CD4-positive, alpha-beta T cell treated with Interleukin-15 for 1 hour (primary cell): ENCODE results near the gene SCUBE2.

ENCODE experiments used
- DNase-seq: peaks from one replicate; pipeline ENCODE4 v3.0.0-alpha.2; 2020

SCUBE2 gene

DNA sequence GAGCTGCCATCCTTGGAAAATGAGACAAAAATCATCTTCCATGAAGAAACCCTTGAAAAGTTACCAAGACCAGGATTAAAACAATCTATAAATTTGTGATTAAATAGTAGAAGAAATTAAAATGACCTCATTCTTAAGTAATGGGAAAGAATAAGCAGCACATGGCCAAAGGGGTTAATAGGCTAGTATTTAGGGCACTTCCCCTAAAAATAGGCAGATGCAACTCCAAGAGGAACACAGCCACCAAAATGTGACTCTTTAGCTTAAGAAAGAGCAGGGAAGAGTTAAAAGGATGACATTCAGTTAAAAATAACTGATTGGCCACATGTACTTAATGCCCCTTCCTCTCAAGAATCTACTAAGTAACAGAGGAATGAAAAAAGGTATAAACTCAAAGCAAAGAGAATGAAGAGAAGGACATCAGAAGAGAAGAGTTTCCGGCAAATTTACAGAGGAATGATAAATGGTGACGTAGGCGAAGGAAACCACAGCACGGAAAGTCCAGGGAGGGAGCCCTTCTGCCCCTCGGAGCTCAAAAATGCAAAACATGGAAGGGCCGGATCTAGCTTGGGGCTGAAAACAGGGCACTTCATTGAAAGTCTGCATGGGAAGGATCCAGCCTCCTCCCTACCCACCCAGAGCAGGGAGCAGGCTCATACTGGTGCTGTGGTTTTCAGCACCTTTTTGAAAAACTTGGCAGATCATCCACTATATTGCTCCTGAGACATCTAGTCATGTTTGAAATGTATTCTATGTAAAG, 17.8 kb downstream of the SCUBE2 start:
- no peak for DNase-seq

DNA sequence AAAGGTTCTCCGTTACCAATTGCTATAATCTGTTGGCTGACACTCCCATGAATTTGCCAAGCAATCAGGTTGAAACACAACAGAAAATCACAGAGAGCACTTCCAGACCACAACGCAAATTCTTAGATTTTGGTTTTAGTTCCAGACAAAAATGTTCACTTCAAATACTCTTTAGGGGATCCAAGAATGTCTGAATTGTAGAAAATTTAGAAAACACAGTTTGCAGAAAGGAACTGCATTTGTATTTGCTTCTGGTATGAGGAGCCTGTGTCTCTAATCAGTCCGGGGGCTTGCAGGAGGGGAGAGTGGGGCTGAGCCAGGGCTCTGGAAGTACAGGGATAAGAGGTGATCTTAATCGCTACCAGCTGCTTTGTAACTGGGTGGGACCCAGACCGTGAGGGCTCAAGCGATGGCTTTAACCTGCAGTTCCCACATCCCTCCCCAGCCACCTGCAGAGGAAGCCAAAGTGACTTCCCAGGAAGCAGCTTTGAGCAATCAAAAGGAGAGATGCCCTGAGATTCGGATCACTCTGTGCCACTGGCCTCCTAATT, 18.7 kb downstream of the SCUBE2 start:
- DNase-seq, result no peak

DNA sequence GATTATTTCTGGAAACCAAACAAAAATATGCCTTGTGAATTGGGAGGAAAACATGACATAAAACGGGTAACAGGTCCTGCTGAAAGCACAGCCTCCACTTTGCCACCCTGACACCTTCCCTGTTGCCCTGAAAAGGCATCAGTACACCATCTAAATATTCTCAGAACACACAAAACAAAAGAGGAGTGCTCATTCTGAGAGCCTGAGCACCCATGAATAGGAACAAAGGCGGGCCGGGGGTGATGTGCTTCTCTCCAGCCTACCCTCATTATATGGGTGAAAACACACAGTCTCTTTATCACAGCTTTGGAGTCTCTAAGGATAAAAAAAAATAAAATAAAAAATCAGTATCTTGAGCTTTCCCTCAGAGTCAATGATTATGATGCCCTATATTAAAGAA, 19.7 kb downstream of the SCUBE2 start:
- DNase-seq, result no peak

DNA sequence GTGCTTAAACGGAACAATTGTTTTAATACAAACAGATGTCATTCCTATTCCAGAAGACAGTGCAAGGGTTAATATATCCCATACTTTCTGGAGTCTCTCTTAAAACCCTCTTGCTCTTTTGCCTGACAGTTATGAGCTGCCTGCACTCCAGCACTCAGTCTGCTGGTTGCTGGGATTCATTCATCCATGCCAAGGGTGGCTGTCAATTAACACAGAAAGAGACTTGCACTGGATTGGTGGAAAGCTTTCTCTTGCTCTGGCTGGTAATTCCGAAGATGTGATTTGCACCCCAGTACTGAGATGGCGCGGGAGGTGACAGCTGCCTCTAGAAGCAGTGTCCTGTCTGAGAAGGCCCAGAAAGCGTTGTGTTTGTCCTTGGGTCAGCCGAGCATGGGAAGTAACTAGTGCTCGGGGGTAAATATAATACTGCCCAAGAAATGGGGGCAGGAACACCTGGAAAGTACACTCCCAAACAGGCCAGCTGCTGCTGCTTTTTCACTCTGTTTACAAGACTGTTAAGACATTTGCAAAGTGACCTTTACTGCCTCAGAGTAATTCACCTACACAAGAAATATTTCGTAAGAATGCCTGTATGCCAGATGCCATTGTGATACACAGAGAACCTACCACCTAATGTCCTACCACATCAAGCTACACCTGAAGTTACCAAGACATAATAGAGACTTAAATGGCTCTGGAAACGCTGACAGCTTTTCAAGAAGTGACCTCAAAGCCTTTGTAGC, 20.5 kb downstream of the SCUBE2 start:
- DNase-seq, result no peak

DNA sequence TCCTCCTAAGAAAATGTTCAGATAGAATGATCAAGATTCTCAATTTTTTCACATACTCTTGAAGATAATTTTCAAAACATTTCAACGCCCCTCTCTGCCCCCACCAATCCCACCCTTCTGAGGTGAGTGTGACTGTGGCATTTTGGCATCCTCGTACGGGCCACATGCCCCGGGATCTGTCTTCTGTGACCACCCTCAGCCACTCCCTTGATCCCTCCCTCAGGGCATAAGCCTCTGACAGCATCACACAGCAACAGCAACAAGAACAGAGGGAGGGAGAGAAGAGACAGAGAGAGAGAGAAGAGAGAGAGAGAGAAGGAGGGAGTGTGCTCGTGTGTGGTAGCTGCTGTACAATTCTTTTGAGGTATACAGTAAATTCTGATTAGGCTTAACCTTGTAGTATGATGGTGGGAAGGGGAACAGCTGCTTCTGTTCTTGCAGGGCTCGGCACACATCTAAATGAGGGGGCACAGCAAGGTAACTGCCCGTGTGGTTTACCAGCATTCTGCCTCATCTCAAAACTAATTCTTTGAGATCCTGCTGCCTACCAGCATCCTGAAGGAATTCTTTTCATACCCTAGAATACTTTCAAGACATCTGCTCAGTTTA, 21.4 kb downstream of the SCUBE2 start:
- no peak for DNase-seq

DNA sequence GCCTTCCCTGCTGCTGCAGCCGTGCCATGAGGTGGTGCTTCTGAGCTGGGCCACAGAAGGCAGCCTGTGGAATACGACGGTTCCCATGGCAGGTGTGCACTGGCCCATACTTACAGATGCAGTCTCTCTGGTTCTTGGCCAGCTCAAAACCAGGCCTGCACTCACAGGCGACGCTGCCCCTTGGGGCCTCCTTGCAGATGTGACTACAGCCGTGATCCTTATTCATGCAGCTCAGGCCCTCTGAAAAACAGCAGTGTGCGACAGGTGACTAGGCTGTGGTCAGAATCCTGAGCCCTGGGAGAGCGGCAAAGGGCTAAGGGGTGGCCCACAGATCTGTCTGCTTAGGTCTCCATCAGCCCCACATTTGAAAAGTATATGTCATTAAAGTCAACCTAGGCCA, 22.1 kb downstream of the SCUBE2 start:
- no peak for DNase-seq

DNA sequence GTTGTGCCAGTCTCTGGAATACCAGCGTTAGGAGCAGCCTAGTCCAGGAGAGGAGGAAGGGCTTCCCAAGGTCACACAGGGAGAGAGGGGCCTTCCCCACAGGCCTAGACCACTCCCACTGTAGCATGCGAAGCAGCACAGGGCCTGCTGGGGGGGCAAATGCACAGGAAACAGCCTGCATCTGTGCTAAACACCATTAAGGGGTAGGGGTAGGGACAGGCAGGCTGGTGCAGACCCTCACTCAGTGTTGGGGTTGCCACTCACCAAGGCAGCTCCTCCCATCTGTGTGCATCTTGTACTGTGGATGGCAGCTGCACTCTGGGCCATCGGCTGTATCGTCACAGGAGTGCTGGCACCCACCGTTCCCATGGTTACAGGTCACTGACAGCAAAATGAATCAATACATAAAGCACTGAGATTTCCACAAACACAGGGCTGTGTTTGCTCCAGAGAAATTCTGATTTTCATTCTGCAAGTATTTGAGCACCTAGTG, 24.9 kb downstream of the SCUBE2 start:
- DNase-seq, result no peak

DNA sequence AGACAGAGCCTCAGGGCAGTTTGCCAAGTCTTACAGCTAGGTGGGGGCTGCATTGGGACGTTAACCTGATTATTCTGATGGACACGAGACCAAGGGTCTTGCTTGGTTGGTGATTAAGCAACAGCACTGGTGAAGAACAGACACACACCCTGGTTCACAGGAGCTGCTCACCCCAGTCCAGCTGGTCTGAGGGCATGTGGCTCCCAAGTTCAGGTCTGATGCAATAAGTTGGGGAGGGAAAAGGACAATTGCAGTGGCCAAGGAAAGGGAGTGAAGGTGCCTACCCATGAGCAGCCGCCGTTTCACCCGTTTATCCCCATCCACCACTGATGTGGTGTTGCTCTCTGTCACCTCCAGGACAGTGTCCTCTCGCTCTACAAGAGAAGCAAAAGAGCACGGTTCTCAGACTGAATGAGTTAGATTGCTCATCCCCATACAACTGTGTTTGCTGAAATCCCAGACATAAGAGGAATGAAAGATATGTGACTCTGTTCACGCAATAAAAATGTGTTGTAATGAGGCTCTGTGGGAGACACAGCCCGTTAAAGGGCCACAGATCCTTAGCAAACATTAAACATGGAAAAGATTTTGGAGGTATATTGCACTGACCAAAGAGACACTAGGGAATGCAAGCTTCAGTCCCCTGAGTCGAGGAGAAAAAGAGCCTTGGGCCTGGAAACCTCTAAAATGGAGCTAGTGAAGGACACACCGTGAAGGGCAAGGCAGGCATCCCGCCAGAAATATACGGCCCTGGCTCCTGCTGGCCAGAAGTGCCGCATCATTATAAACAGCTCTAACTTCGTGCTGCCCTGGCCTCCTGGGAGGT, 25.6 kb downstream of the SCUBE2 start:
- DNase-seq, result no peak

DNA sequence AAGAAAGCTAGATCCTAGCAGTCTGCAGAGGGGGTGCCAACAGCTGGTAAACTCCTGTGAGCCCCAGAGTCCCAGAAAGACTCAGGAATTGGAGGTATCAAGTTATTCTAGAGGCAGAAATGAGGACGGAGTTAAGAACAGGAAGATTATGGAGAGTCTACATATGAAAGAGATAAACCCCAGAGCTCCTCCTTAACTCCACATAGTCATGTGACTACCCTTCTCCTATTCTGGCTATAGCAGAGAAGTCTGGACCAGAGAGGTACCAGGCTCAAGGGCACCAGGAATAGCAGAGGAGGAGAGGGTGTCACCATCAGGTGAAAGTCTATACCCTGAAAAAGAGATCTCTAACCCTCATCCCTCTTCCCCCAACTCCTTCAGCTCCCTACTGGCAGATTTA, 29.6 kb downstream of the SCUBE2 start:
- DNase-seq, result no peak

DNA sequence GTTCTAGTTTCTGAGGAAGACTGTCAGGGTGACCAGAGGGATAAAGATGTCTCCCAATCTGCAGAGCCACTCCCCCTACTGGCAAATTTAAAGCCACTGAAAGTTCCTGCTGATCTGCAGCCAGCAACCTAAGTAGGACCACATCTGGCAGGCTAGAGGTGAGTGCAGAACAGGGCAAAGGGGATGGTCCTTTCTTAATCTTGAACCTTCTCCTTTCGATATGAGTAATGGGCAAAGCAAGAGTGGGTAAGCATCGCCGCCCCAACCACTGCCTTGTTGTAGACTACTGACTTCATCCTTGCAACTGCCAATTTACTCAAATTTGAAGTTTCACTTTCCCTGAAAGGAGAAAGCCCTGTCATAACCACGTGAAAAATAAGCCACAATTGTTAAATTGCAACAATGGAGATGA, 30.7 kb downstream of the SCUBE2 start:
- DNase-seq, result peak; percentile 30

DNA sequence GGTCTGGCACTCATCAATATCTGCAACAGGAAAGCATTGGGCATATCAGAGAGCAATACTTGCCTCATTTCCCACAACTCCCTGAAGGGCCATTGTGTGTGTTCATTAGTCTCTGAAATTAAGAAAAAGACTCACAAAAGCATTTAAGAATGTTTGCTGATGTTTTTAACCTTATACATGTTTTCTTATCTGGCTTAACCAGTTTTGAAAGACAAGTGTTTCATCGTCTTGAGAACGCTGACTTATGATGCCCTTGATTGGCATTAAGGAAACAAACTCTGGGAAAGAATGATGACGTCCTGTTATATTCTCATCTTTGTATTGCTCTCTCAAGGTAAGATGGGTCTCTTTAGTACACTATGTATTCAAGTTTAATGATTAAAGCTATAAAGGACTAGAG, 32.0 kb downstream of the SCUBE2 start:
- no peak for DNase-seq

DNA sequence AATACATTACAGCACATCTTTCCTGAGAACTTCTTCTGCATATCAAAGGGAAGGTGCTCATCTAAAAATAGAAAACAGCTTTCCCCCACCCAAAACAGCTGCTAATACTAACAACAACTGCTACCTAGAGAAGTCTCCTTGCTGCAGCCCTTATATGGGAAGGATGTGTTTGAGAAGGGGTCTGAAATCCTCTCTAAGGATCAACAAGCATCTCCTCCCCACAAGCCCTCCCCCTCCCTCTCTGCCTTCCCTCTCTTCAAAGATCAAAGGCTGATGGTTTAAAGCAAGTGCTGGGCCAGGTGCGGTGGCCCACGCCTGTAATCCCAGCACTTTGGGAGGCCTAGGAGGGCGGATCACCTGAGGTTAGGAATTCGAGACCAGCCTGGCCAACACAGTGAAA, 33.5 kb downstream of the SCUBE2 start:
- DNase-seq, result no peak

DNA sequence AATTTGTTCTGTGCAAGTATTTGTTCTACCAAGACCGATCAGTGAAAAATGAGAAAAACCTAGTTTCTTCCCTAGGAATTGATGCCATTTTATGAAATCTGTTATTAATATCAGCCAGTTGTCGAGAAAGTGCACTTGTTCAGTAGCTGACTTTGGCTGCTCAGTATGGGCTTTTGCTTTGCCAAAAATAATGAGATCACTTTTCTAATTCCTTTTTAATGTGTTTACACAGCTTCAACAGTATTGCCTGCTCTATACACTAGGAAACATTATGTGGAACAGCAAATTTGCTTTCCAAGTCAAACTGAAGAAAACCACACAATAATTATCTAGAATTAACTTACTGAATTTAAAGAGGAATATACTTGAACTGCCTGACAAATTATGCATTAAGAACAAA, 34.4 kb downstream of the SCUBE2 start:
- no peak for DNase-seq

DNA sequence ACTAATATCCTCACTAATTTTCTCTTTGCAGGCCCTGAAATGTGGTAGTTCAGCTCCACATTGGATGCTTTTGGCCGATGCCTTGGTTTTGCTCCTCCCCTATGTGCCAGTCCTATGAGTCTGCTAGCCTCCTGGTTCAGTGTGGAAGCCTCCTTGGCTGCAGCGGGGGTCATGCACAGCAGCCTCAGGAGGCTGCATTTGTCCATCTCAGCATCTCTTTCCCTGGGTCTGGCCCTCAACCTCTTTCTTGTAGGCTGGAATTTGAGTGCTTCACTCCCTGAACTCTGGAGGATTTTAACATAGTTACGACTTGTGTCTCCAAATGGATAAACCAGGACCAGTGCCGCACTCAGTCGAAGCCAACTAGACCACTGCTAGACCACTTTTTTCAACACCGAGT, 34.9 kb downstream of the SCUBE2 start:
- DNase-seq, result no peak

DNA sequence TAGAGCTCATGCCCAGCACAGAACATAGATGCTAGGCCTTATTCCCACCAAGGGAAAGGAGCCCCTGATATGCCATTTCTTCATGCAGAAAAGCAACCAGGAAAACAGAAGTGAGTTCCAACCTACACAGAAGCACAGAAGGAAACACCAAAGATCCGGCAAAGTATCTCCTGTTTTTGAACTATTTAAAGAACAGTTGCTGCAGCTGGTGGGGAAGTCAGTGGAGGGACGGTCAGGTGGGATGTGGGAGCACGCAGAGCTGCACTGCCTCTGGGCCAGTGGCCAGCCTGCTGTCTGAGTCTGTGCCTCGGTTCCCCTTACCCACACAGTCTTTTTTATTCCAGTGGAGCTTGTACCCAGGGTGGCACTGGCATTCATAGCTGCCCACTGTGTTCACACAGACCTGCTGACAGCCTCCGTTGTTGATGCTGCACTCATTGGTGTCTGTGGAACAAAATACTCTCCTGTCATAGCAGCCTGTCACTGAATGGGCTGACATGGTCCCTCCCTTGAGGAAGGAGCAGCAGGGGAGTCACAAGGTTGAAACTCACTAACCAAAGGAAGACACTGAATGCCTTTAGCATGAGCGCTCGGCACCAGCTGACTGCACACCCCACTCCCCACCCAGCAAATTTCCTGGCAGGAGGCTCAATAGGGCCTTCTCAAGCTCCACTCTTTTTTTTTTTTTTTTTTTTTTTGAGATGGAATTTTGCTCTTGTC, 37.9 kb downstream of the SCUBE2 start:
- DNase-seq, result no peak

DNA sequence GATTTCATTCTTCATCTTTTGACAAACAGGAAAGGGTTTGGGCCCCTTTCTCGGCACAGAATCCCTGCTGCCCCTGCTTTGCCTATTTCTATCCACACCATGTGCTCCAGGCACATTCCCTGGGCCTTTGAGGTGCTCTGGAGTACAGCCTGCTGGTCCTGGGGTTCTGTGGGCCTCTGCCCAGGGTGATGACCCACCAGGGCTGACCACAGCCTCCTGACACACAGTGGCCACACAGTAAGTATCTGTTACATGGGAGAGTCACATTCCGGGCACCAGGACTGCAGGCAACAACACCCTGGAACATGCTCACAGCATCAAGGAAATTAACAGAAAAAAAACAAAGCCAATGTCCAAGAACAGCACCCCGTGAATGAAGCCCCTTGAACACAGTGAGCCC, 39.1 kb downstream of the SCUBE2 start:
- DNase-seq, result no peak

DNA sequence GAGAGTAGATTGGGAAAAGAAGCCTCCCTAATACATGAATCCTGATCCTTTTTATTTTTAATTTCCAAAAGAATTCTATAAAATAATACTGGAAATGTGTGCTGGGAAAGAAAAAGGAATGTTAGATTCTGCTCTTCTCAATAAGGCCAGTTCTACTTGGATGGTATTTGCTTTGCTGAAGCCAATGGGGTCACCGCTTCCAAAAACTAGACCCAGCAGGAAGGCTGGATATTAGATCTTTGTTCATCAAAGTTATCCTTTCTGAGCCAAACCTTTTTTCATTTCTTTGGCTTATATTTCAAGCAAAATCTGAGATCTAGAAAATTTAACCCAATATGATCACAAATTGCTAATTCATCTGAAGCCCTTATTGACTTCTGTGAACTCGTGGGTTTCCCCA, 41.4 kb downstream of the SCUBE2 start:
- DNase-seq, result no peak

DNA sequence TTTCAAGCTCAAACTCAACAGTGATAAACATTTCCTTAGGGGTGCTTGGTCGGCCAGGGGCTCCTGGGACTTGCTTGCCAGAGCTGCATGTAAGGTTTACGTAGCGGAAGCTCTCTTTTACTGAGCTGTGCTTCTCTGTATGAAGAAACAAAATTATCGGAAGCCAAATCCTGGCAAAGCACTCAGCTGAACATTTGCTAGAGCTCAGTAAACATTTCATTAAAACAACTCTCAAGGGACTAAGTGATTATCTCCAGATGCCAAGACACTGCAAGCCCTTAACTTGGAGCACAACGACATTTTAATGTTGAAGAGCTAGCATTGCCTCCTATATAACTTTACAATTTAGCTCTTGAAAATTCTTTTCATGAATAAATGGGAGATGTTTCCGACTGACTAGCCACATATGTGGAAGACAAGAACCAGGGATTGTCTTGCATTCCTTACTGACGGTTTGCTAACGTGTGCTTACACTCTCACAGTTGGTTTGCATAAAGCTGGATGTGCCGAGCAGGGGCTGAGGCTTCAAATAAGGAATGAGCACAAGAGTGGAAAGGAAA, 43.4 kb downstream of the SCUBE2 start:
- DNase-seq, result no peak

DNA sequence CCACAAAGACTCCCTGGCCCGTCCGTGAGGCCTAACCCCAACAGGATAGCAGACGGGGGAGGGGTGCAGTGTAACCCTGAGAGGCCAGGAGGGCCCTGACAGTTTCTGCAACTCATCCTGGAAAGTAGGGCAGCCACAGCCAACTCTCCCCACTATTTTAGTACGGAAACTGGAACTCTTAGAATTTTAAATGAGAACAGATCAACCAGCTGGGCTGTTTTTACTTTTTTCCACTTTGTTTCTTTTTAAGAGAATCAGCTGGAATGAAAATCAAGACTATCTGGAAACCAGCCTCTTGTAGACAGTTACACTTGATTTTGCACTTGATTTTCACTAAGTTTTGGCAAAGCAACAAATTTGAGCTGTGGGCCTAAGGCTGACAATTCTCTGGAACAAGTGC, 44.9 kb downstream of the SCUBE2 start:
- DNase-seq, result no peak

DNA sequence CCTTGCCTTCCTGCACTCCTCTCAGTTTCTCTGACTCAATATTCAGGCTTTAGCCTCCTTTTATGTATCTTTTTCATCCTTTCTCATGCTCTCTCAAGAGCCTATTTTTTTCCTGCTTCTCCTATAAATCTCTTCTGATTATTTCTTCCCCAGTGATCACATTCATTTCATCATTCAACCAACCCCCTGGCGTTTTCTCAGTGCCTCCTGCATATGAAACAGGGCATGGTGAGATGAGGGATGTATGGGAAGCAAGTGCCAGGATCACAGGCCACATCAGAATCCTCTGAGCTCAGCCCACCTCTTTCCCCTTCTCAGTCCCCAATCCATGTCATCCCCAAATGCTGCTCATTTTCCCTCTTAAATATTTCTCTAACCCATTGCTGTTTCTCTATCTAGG, 48.9 kb downstream of the SCUBE2 start:
- no peak for DNase-seq

DNA sequence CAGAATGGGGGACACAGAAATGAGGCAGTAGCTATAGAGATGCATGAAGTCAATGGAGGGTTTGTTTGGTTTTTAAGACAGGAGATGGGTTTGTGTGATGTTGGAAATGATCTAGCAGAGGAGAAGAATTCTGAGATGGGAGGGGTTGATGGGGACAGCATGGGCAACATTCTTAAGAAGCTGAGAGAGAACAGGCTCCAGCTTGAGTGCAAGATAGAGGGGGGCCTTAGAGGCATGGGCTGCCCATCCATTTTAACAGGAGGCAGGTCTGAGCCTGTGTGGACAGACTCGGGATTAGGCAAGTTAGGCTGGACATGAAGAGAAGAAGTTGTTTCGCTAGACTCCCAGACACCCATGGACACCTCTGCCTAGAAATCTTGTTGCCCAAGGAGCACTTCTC, 49.7 kb downstream of the SCUBE2 start:
- DNase-seq, result no peak

DNA sequence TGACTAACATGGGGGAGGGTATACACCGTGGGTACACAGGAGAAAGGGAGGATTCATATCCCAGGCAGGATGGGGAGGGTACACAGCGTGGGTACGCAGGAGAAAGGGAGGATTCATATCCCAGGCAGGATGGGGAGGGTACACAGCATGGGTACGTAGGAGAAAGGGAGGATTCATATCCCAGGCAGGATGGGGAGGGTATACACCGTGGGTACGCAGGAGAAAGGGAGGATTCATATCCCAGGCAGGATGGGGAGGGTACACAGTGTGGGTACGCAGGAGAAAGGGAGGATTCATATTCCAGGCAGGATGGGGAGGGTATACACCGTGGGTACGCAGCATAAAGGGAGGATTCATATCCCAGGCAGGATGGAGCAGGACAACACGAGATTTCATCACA, 51.0 kb downstream of the SCUBE2 start:
- no peak for DNase-seq
